Measurements from ENCODE around the gene CREB3L1. TPM values are rescaled to one million over a fixed set of nuclear protein-coding genes. Genes with fewer than 3 reads are reported as not detected.
A peak's percentile ranks its signal among the peaks of the same experiment; 100 is the strongest.

CREB3L1 gene
- total RNA-seq, 1 experiment from 2014 or later, result 11.3 TPM

GRCh38 chr11:46272816-46273427, 4.5 kb upstream of the CREB3L1 start:
- DNase-seq (ENCODE audit: low read depth), result peak; percentile 70

- DNase-seq (ENCODE audit: low read depth), result no peak
Measured at GRCh38 chr11:46273511-46274205, 3.8 kb upstream of the CREB3L1 start.

GRCh38 chr11:46275964-46276641, 1.4 kb upstream of the CREB3L1 start:
- no peak for DNase-seq (ENCODE audit: low read depth)

GRCh38 chr11:46277313-46277621, 195 bp upstream of the CREB3L1 start:
- peak; percentile 76 for DNase-seq (ENCODE audit: low read depth)

GRCh38 chr11:46278387-46279125, 1.1 kb downstream of the CREB3L1 start:
- DNase-seq (ENCODE audit: low read depth), result peak; percentile 58

GRCh38 chr11:46279126-46280099, 2.0 kb downstream of the CREB3L1 start:
- DNase-seq (ENCODE audit: low read depth), result peak; percentile 86

GRCh38 chr11:46280706-46281105, 3.2 kb downstream of the CREB3L1 start:
- no peak for DNase-seq (ENCODE audit: low read depth)

GRCh38 chr11:46281371-46281831, 3.9 kb downstream of the CREB3L1 start:
- peak; percentile 29 for DNase-seq (ENCODE audit: low read depth)

- no peak for DNase-seq (ENCODE audit: low read depth)
Measured at GRCh38 chr11:46285173-46285572, 7.7 kb downstream of the CREB3L1 start.

- DNase-seq (ENCODE audit: low read depth), result peak; percentile 66
Measured at GRCh38 chr11:46285594-46286033, 8.2 kb downstream of the CREB3L1 start.

- no peak for DNase-seq (ENCODE audit: low read depth)
Measured at GRCh38 chr11:46286789-46287188, 9.3 kb downstream of the CREB3L1 start.

GRCh38 chr11:46288451-46288850, 11.0 kb downstream of the CREB3L1 start:
- no peak for DNase-seq (ENCODE audit: low read depth)

GRCh38 chr11:46290011-46290410, 12.5 kb downstream of the CREB3L1 start:
- no peak for DNase-seq (ENCODE audit: low read depth)

GRCh38 chr11:46290598-46291309, 13.3 kb downstream of the CREB3L1 start:
- DNase-seq (ENCODE audit: low read depth), result peak; percentile 96

GRCh38 chr11:46291441-46292150, 14.1 kb downstream of the CREB3L1 start:
- peak; percentile 78 for DNase-seq (ENCODE audit: low read depth)

GRCh38 chr11:46293066-46293465, 15.6 kb downstream of the CREB3L1 start:
- no peak for DNase-seq (ENCODE audit: low read depth)

GRCh38 chr11:46293641-46294103, 16.2 kb downstream of the CREB3L1 start:
- DNase-seq (ENCODE audit: low read depth), result peak; percentile 97

- peak; percentile 94 for DNase-seq (ENCODE audit: low read depth)
Measured at GRCh38 chr11:46294365-46295309, 17.2 kb downstream of the CREB3L1 start.

Data from RPMI7951 (cell line).